Stimulated activated CD8-positive, alpha-beta memory T cell treated with anti-CD3 and anti-CD28 coated beads, Interleukin-7, amount 100 ng/mL, for 1 hour (primary cell): ENCODE measurements around the gene TEAD1.

Source experiments
- DNase-seq, 2 donors: peaks; one replicate each; pipeline ENCODE4 v3.0.0-alpha.2; 2020; ENCODE audit warnings: low read depth in 2 of 2

Gene TEAD1

DNA sequence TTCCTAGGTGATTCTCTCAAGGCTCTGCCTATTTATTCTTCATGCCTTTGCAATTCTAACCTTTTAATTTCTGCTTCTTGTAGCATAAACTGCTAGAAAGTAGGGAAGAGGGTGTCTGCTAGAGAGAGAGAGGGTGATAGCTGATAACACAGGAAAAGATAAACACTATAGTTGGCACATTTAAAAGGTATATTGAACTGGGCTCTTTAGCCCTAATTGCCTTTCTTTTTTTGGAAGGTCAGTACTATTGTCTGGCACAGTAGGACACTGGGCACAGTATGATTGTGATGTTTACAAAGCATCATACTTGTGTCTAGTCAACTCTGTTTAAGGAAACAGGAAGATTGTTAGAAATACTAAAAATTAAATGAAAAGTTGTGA, 33.3 kb downstream of the TEAD1 start:
- DNase-seq, result no peak

GRCh38 chr11:12711496-12711895, 37.3 kb downstream of the TEAD1 start:
- no peak for DNase-seq

GRCh38 chr11:12712132-12712531, 37.9 kb downstream of the TEAD1 start:
- DNase-seq, result no peak

DNA sequence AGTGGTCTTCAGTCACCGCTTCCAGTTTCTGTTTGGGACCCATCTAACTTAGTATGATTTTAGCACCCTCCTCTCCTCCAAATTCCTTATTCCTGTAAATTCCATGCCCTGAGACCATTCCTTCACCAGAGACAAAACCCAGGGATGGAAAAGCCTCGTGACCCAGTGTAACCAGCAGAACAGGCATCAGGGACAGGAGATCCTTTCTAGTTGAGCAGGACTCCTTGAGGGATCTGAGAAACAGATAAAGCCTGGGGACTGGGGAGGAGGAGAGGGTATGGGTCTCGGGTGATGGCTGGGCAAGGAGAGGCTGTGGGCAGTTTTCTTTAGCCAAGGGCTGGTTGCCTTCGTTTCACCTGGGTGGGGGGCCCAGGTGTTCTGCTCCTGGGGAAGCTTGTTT, 40.9 kb downstream of the TEAD1 start:
- DNase-seq, result no peak

DNA sequence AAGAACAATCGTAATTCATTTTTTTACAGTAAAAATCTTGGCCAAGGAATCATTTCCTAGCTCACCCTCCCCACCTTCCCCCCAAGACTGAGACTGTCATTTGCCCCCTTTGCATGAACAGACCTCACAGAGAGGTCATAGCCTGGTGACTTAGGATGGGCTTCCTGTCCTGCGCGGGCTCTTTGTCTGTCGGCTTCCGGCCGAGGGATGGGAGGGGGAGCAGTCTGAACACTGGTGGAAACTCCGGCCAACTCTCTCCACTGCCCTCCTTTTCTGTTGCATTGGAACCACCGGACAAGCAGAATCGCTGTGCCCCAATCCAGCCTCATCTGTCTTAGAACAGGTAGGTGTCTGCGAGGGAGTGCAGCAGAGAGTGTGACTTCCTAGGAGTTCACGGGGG, 41.7 kb downstream of the TEAD1 start:
- no peak for DNase-seq

DNA sequence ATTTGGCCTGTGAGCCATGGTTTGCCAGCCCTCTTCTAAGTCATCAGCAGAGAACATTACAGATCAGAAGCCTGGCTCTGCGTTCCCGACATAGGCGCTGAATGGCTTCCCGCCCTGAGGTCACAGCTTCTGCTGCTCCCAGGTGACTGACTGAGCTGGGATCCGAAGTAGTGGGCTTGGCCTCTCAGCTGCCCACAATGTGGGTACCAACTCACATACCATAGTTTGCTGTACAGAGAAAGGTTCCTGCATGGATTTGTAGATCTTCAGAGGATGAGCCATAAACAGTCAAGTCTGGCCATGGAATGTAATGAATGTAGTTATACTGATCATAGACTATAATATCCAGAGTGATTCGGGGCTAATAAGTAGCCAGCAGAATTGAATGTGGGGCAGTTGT, 42.6 kb downstream of the TEAD1 start:
- DNase-seq, result no peak

- DNase-seq, result no peak
Measured at GRCh38 chr11:12717851-12718291, 43.6 kb downstream of the TEAD1 start.

DNA sequence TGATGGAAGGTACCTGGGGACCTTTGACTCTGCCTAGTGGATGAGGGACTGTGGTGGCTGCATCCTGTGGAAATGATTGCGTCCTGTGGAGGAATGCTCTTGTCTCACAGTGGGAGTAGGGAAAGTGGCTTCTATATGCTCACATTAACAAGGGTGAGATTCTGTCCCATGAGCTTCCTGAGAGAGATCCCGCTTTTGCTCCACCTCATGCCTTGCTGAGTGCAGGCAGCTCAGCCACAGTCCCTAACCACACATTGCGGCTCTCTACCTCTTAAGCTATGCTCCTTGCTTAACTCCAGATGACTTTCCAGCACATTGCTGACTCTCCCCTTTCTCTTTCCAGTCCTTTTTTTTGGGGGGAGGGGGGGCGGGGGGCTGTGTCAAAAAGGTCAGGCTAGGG, 45.0 kb downstream of the TEAD1 start:
- no peak for DNase-seq

- no peak for DNase-seq
Measured at GRCh38 chr11:12721816-12722604, 47.8 kb downstream of the TEAD1 start.

DNA sequence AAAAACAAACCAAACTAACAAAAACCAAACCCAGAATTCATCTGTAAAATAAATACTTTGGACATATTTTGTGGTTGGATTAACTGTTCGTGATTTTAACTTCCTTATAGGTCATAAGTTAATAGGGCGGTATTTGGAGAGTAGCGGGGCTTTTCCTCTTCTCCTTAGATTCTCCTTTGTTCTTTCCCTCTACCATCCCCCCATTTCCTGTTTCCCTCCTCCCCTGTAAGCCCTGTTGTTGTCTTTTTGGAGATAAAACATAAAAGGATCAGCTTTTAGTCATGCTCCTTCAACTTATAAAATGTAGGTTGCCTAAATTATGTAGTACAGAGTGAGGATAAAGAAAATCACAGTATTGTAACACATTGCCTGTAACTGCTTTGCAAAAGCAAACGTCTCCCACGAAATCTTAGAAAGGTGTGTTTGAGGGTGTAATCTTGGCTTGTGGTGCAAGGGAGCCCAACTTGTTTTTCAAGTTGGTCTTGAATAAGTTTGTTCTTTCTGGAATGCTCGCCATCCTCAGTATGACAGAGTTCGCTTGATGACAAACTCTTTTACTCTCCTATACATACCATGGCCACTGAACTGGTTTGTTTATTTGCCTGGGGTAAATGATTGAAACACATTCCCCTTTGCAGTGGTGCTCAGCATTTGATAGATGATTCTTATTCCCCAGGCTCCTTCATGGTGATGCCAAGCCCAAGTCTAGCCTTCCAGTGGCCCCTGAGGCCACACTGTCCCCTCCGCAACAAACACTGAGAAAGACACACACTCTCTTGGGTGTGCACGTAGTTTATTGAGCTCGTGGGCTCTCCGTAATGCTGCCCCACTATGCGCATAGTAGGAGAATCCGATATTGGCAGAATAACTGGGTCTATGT, 49.4 kb downstream of the TEAD1 start:
- DNase-seq, result no peak

DNA sequence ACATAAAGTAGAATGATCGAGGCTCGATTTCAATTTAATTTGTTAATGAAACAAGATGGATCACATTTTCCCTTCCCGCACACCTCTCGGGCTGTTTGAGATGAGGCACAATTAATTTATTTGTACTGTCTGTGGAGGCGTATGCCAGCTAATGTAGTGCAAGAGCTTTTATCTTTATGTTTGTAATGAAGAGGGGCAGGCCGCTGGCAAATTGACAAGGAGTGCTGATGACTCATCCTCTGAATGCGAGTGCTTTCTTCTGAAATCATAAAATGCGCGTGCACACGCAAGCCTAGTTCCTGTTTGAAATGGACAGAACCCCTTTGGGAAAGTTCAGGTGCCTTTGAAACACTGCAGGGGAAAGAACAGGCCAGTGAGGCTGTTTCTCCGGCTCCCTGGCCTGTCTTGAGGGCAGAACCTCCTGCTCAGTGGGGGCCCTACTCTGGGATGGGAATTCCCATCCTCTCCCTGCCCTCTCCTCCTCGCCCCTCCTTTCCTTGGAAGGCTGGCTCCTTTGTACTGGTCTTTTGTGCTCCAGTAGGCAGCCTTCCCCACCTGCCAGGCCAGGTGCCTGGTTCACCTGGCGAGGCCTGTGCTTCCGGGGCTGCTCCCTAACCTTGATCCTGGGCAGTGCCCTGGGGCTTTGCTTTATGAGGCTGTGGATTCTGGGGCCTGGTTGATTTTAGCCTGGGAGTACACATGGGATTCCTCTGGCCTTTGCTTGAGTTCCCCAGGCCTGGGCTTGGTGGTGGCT, 50.3 kb downstream of the TEAD1 start:
- no peak for DNase-seq

DNA sequence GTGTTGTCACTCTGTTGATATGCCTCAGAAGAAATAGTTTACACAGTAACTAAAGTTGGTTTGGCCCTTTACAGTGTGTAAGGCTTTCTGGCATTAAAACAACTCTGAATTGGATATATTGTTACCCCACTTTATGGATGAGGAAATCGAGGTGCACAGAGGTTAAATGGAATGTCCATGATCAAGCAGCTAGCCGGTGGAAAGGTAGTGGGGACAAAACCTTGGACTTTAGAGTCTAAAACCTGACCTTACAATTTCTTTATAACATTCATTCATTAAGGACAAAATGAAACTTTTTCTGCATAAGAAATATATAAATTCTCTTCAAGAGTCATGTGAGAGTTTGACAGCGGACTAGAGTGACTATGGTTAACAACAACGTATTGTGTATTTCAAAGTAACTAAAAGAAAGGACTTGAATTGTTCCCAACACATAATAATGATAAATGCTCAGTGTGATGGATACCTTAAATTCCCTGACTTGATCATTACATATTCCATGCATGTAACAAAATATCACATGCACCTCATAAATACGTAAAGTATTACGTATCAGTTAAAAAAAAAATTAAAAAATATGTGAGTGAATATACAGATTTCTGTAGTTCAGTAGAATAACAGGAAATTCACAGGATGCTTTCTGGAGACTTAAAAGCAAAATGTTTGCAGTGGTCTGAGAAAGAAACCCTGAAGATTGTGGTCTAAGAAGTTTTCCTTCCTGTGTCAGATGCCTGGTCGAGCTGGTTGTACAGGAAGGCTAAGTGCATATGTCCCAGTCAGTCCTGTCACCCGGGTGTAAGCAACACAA, 51.0 kb downstream of the TEAD1 start:
- DNase-seq, result no peak

GRCh38 chr11:12725863-12726682, 51.9 kb downstream of the TEAD1 start:
- DNase-seq, result no peak

GRCh38 chr11:12727563-12728211, 53.5 kb downstream of the TEAD1 start:
- no peak for DNase-seq

- no peak for DNase-seq
Measured at GRCh38 chr11:12728417-12728816, 54.2 kb downstream of the TEAD1 start.

GRCh38 chr11:12729941-12730340, 55.7 kb downstream of the TEAD1 start:
- no peak for DNase-seq

DNA sequence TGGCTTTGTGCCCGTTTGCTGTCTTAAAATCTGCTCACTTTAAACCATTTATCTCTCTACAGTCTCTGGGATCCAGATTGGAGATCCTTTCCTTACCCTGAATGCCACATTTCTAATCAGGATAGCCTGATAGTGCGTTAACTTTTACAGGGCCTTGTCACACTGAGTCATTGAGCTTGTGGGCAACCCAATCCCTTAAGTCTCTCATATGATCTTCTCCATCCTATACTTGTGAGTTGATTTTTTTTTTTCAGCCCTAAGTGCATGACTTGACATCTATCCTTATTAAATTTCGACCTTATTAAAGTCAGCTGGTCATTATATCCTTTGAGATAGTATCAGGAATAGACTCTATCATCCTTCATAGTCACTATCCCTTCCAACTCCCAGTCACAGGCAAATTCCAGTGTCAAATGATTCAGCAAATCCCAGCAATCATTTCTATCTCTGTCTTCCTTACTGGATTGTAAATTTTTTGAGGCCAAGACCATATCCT, 57.7 kb downstream of the TEAD1 start:
- no peak for DNase-seq

GRCh38 chr11:12733091-12733490, 58.9 kb downstream of the TEAD1 start:
- DNase-seq, result no peak

- DNase-seq, result no peak
Measured at GRCh38 chr11:12734625-12735024, 60.4 kb downstream of the TEAD1 start.

- no peak for DNase-seq
Measured at GRCh38 chr11:12735262-12735661, 61.0 kb downstream of the TEAD1 start.
